Neural progenitor cell (in vitro differentiated cells): ENCODE data around the gene NUDT21. TPM values are rescaled to one million over a fixed set of nuclear protein-coding genes. Genes with fewer than 3 reads are reported as not detected.
"Not testable (repeated sequence)": the region's sequence is repeated elsewhere in the genome, so short reads cannot be mapped to it uniquely, and the experiment has no call there.

Experiments used
- DNase-seq: peaks from one replicate; pipeline ENCODE4 v3.0.0-alpha.2; 2016; ENCODE audit warnings: low spot score
- H2AFZ ChIP-seq: fragments of 200-600 bp; sonication (generic); replicated peaks from 2 replicates; pipeline ENCODE4 v1.6.1; 2016; ENCODE audit warnings: antibody characterized with exemption
- H3F3A ChIP-seq: fragments of 200-600 bp; sonication (generic); 2 replicates; pipeline ENCODE4 v1.6.1; 2016; ENCODE audit warnings: antibody characterized with exemption, low read depth
- H3K27ac ChIP-seq: fragments of 200-600 bp; sonication (generic); 2 replicates; pipeline ENCODE4 v1.5.1; 2016; ENCODE audit warnings: mild to moderate bottlenecking
- H3K27me3 ChIP-seq: fragments of 200-600 bp; sonication (generic); 2 replicates; pipeline ENCODE4 v1.6.1; 2016; ENCODE audit warnings: mild to moderate bottlenecking, moderate library complexity
- H3K36me3 ChIP-seq: fragments of 200-600 bp; sonication (generic); 2 replicates; pipeline ENCODE4 v1.5.1; 2016
- H3K4me1 ChIP-seq: fragments of 200-600 bp; sonication (generic); 2 replicates; pipeline ENCODE4 v1.6.1; 2016; ENCODE audit warnings: mixed run types
- H3K4me2 ChIP-seq: fragments of 200-600 bp; sonication (generic); 2 replicates; pipeline ENCODE4 v1.6.1; 2016
- H3K4me3 ChIP-seq: fragments of 200-600 bp; sonication (generic); 2 replicates; pipeline ENCODE4 v1.5.1; 2016
- H3K79me2 ChIP-seq: fragments of 200-600 bp; sonication (generic); 2 replicates; pipeline ENCODE4 v1.6.1; 2016; ENCODE audit warnings: low read depth
- H3K9ac ChIP-seq: fragments of 200-600 bp; sonication (generic); 2 replicates; pipeline ENCODE4 v1.6.1; 2016
- H3K9me3 ChIP-seq: fragments of 200-600 bp; sonication (generic); 2 replicates; pipeline ENCODE4 v1.5.1; 2016; ENCODE audit warnings: low read depth
- H4K20me1 ChIP-seq: fragments of 200-600 bp; sonication (generic); 2 replicates; pipeline ENCODE4 v1.6.1; 2016; ENCODE audit warnings: low read depth
- H3K27ac Mint-ChIP-seq: 3 replicates; pipeline ENCODE4 v1.8.0; 2021; ENCODE audit warnings: mixed read lengths
- H3K27me3 Mint-ChIP-seq: 2 replicates; pipeline ENCODE4 v1.8.0; 2022; ENCODE audit warnings: low read depth, mild to moderate bottlenecking, inconsistent platforms, moderate library complexity, mixed read lengths; ENCODE audit not compliant: insufficient read depth
- H3K36me3 Mint-ChIP-seq: 3 replicates; pipeline ENCODE4 v1.8.0; 2021; ENCODE audit warnings: mixed read lengths
- H3K4me1 Mint-ChIP-seq: 3 replicates; pipeline ENCODE4 v1.8.0; 2021; ENCODE audit warnings: mixed read lengths
- H3K4me3 Mint-ChIP-seq: 3 replicates; pipeline ENCODE4 v1.8.0; 2021; ENCODE audit warnings: mild to moderate bottlenecking, moderate library complexity, mixed read lengths
- H3K9me3 Mint-ChIP-seq: 3 replicates; pipeline ENCODE4 v1.8.0; 2020; ENCODE audit warnings: mixed read lengths
- EZH2 ChIP-seq: fragments of 200-600 bp; sonication (generic); IDR thresholded peaks from 2 replicates; pipeline ENCODE4 v1.6.1; 2017; ENCODE audit warnings: antibody characterized with exemption, mild to moderate bottlenecking, moderate library complexity
- EZH2phosphoT487 ChIP-seq: fragments of 200-600 bp; sonication (generic); IDR thresholded peaks from 2 replicates; pipeline ENCODE4 v1.6.1; 2017; ENCODE audit warnings: antibody characterized with exemption
- total RNA-seq: library from RNA; depleted of rRNA; stranded (reverse); fragments of >200 nt; gene quantifications from 2 replicates; pipeline ENCODE4 v1.2.3, GENCODE V29; 2015; ENCODE audit warnings: low replicate concordance
- TF ChIP-seq, protein P1 (sequence below): fragments of 200-600 bp; sonication (generic); IDR thresholded peaks from 2 replicates; pipeline ENCODE4 v1.5.1; 2017; ENCODE audit warnings: antibody characterized with exemption, mild to moderate bottlenecking

The NUDT21 gene
- total RNA-seq, 1 donor from 2014 or later: 256 TPM

DNA sequence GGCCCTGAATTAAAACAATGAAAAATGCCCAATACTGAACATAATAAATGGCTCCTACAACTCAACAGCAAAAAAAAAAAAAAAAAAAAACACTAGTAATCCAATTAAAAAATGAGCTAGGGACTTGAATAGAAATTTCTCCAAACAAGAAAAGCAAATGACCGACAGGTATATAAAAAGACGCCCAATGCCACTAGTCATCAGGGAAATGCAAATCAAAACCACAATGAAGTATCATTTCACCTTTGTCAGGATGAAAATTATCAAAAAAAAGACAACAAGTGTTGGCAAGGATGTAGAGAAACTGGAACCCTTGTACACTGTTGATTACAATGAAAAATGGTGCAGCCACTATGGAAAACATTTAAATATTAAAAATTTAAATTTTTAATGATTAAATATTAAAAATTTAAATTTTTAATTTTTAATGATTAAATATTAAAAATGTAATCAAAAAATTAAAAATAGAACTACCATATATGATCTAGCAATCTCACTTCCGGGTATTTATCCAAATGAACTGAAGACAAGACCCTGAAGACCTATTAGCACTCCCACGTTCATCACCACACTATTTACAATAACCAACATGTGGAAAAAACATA, 40.6 kb upstream of the NUDT21 start:
- Histone ChIP-seq H4K20me1 (no peaks in the 10 kb centered on the region), H3K27me3 (no peaks in the 10 kb centered on the region), H3K4me2 (no peak overlapping the region), H3F3A (no peaks in the 10 kb centered on the region), H3K4me1 (no peaks in the 10 kb centered on the region), H3K9ac (no peak overlapping the region), H3K9me3 (no peaks in the 10 kb centered on the region), H3K27ac (no peak overlapping the region), H3K36me3 (no peaks in the 10 kb centered on the region), H2AFZ (no peak overlapping the region), H3K79me2 (no peaks in the 10 kb centered on the region), H3K4me3 (no peak overlapping the region)
- Mint-ChIP-seq H3K4me1 (peaks cover 4% of the 10 kb centered on the region), H3K27ac (no peak overlapping the region), H3K27me3 (no peaks in the 10 kb centered on the region), H3K4me3 (no peak overlapping the region), H3K36me3 (peaks cover 13% of the 10 kb centered on the region), H3K9me3 (no peaks in the 10 kb centered on the region)
- no peak for TF ChIP-seq EZH2
- TF ChIP-seq, protein P1, sequence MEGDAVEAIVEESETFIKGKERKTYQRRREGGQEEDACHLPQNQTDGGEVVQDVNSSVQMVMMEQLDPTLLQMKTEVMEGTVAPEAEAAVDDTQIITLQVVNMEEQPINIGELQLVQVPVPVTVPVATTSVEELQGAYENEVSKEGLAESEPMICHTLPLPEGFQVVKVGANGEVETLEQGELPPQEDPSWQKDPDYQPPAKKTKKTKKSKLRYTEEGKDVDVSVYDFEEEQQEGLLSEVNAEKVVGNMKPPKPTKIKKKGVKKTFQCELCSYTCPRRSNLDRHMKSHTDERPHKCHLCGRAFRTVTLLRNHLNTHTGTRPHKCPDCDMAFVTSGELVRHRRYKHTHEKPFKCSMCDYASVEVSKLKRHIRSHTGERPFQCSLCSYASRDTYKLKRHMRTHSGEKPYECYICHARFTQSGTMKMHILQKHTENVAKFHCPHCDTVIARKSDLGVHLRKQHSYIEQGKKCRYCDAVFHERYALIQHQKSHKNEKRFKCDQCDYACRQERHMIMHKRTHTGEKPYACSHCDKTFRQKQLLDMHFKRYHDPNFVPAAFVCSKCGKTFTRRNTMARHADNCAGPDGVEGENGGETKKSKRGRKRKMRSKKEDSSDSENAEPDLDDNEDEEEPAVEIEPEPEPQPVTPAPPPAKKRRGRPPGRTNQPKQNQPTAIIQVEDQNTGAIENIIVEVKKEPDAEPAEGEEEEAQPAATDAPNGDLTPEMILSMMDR: no peak
- TF ChIP-seq EZH2phosphoT487: no peak
- no peak for DNase-seq

DNA sequence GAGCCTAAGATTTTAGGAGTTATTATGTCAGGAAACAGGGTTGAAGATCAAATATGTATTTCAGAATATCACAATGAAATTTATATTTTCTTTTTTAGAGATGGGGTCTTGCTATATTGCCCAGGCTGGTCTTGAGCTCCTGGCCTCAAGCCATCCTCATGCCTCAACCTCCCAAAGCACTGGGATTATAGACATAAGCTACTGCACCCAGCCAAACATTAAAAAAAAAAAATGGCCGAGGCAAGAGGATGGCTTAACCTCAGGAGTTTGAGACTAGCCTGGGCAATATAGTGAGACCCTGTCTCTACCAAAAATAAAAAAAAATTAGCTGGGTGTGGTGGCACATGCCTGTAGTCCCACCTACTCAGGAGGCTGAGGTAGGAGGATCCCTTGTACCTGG, 37.7 kb upstream of the NUDT21 start:
- not testable (repeated sequence) for H3K27me3 Mint-ChIP-seq, H3F3A ChIP-seq, H2AFZ ChIP-seq, H3K4me1 Mint-ChIP-seq, H3K9me3 ChIP-seq, H3K4me3 Mint-ChIP-seq, H3K9ac ChIP-seq, H4K20me1 ChIP-seq, H3K9me3 Mint-ChIP-seq, H3K27me3 ChIP-seq, H3K27ac ChIP-seq, H3K27ac Mint-ChIP-seq, H3K4me2 ChIP-seq, H3K4me3 ChIP-seq, DNase-seq, H3K79me2 ChIP-seq, H3K4me1 ChIP-seq, H3K36me3 ChIP-seq
- peaks cover 25% of the 10 kb centered on the region for H3K36me3 Mint-ChIP-seq

DNA sequence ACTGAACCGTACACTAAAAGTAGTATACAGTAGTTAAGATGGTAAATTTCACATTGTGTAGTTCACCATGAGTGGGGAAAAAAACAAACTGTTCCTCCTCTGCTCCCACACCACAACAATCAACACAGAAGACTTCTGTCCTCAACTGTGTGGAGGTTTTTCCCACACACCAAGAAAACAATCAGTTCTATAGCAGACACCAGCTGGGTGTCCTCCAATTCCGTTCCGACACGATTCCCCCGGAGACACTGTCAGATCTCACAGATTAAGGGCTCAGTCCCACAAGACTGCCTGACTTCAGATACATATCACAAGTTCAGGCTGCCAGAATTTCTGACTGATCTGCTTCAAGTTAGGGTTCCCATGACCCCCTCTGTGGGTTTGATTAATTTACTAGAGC, 36.9 kb upstream of the NUDT21 start:
- Mint-ChIP-seq H3K27ac (no peak overlapping the region), H3K9me3 (no peaks in the 10 kb centered on the region), H3K4me1 (peaks cover 4% of the 10 kb centered on the region), H3K4me3 (no peak overlapping the region), H3K27me3 (no peaks in the 10 kb centered on the region), H3K36me3 (peaks cover 25% of the 10 kb centered on the region)
- Histone ChIP-seq H3K79me2 (no peaks in the 10 kb centered on the region), H3K36me3 (no peaks in the 10 kb centered on the region), H3K4me2 (no peak overlapping the region), H3K9me3 (no peaks in the 10 kb centered on the region), H3K27me3 (no peaks in the 10 kb centered on the region), H3K27ac (no peak overlapping the region), H3K4me1 (no peaks in the 10 kb centered on the region), H4K20me1 (no peaks in the 10 kb centered on the region), H3K9ac (no peak overlapping the region), H3K4me3 (no peak overlapping the region), H2AFZ (no peak overlapping the region), H3F3A (no peaks in the 10 kb centered on the region)
- DNase-seq: no peak
- TF ChIP-seq, protein P1: no peak
- TF ChIP-seq EZH2phosphoT487 (no peak), EZH2 (no peak)

DNA sequence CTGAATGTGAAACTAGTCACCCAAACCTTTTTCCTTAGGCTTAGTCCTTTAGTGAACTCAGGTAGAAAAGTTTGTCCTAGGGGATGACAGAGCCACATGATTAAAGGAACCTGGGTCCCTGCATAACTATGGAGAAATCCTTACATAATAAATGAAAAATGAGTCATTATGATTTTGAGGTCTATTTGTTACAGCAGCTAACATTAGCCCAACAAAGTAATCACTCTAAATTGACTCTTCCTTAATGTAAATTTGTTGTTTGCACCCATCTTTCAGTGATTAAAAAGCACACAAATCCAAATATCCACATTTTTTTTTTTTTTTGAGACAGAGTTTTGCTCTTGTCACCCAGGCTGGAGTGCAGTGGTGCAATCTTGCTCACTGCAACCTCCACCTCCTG, 32.3 kb upstream of the NUDT21 start:
- H3K27ac Mint-ChIP-seq: no peak overlapping the region
- DNase-seq: no peak
- H3K4me1 Mint-ChIP-seq: peaks cover 4% of the 10 kb centered on the region
- Histone ChIP-seq H3K79me2 (no peaks in the 10 kb centered on the region), H3K4me3 (no peak overlapping the region), H3K27ac (no peak overlapping the region), H3K36me3 (no peaks in the 10 kb centered on the region), H2AFZ (no peak overlapping the region), H3K4me1 (no peaks in the 10 kb centered on the region), H3K9ac (no peak overlapping the region), H3K9me3 (no peaks in the 10 kb centered on the region), H4K20me1 (no peaks in the 10 kb centered on the region), H3K4me2 (no peak overlapping the region), H3F3A (no peaks in the 10 kb centered on the region), H3K27me3 (no peaks in the 10 kb centered on the region)
- H3K9me3 Mint-ChIP-seq: no peaks in the 10 kb centered on the region
- no peak overlapping the region for H3K4me3 Mint-ChIP-seq
- peaks cover 25% of the 10 kb centered on the region for H3K36me3 Mint-ChIP-seq
- TF ChIP-seq EZH2: no peak
- TF ChIP-seq, protein P1: no peak
- TF ChIP-seq EZH2phosphoT487: no peak
- H3K27me3 Mint-ChIP-seq: no peaks in the 10 kb centered on the region
